Parathyroid adenoma (tissue), 2 donors: Measurements from ENCODE around the gene PLXNB2.

ENCODE experiments used
- H2AFZ ChIP-seq: fragments of 300-600 bp; sonication (generic); one replicate; pipeline ENCODE4 v1.7.0; 2017; ENCODE audit warnings: antibody characterized with exemption, mild to moderate bottlenecking
- H3K27ac ChIP-seq: fragments of 300-600 bp; sonication (generic); one replicate; pipeline ENCODE4 v1.7.0; 2017
- H3K27me3 ChIP-seq: fragments of 300-600 bp; sonication (generic); one replicate; pipeline ENCODE4 v1.7.0; 2017; ENCODE audit warnings: low read length; ENCODE audit not compliant: control insufficient read depth, insufficient read depth
- H3K36me3 ChIP-seq: fragments of 300-600 bp; sonication (generic); one replicate; pipeline ENCODE4 v1.7.0; 2017; ENCODE audit warnings: low read length; ENCODE audit not compliant: control insufficient read depth, insufficient read depth
- H3K4me1 ChIP-seq: fragments of 300-600 bp; sonication (generic); one replicate; pipeline ENCODE4 v1.7.0; 2017; ENCODE audit warnings: control low read depth
- H3K4me2 ChIP-seq: fragments of 300-600 bp; sonication (generic); one replicate; pipeline ENCODE4 v1.7.0; 2017; ENCODE audit warnings: low read length
- H3K4me3 ChIP-seq: fragments of 300-600 bp; sonication (generic); one replicate; pipeline ENCODE4 v1.7.0; 2017; ENCODE audit warnings: low read depth, low read length
- H3K79me2 ChIP-seq: fragments of 300-600 bp; sonication (generic); one replicate; pipeline ENCODE4 v1.7.0; 2017; ENCODE audit warnings: control low read depth
- H3K9ac ChIP-seq: fragments of 300-600 bp; sonication (generic); one replicate; pipeline ENCODE4 v1.7.0; 2017; ENCODE audit warnings: mild to moderate bottlenecking
- H3K9me3 ChIP-seq: fragments of 300-600 bp; sonication (generic); one replicate; pipeline ENCODE4 v1.7.0; 2017; ENCODE audit warnings: low read length; ENCODE audit not compliant: control insufficient read depth
- CTCF ChIP-seq: fragments of 300-600 bp; sonication (generic); IDR thresholded peaks from one replicate; pipeline ENCODE4 v1.7.0; 2017; ENCODE audit warnings: antibody characterized with exemption, mild to moderate bottlenecking
- donor health status: primary hyperparathyroidism.

PLXNB2 gene

GRCh38 chr22:50255607-50256006 is 51.8 kb downstream of the PLXNB2 start:
- H3K27ac ChIP-seq, result no peak overlapping the region
- no peaks in the 10 kb centered on the region for H3K36me3 ChIP-seq
- H3K9ac ChIP-seq, result no peak overlapping the region
- H3K4me3 ChIP-seq, result no peak overlapping the region
- peaks cover 4% of the 10 kb centered on the region for H3K4me1 ChIP-seq
- no peaks in the 10 kb centered on the region for H3K27me3 ChIP-seq
- no peak overlapping the region for H2AFZ ChIP-seq
- TF ChIP-seq CTCF, result no peak
- H3K9me3 ChIP-seq, result no peaks in the 10 kb centered on the region
- no peak overlapping the region for H3K4me2 ChIP-seq
- H3K79me2 ChIP-seq, result no peaks in the 10 kb centered on the region

- Histone ChIP-seq H3K36me3 (no peaks in the 10 kb centered on the region), H3K4me3 (no peak overlapping the region), H3K27me3 (no peaks in the 10 kb centered on the region), H2AFZ (no peak overlapping the region), H3K4me2 (no peak overlapping the region), H3K4me1 (peaks cover 4% of the 10 kb centered on the region), H3K9me3 (no peaks in the 10 kb centered on the region), H3K79me2 (no peaks in the 10 kb centered on the region), H3K27ac (no peak overlapping the region), H3K9ac (no peak overlapping the region)
- no peak for TF ChIP-seq CTCF
These were observed 52.3 kb downstream of the PLXNB2 start for GRCh38 chr22:50255099-50255498.

- peaks cover 4% of the 10 kb centered on the region for H3K4me1 ChIP-seq
- no peaks in the 10 kb centered on the region for H3K36me3 ChIP-seq
- H3K27me3 ChIP-seq, result no peaks in the 10 kb centered on the region
- no peak overlapping the region for H3K4me2 ChIP-seq
- H3K9me3 ChIP-seq, result no peaks in the 10 kb centered on the region
- no peak overlapping the region for H3K4me3 ChIP-seq
- H3K9ac ChIP-seq, result no peak overlapping the region
- H3K27ac ChIP-seq, result no peak overlapping the region
- H3K79me2 ChIP-seq, result no peaks in the 10 kb centered on the region
- no peak overlapping the region for H2AFZ ChIP-seq
- TF ChIP-seq CTCF, result no peak
These were observed 53.5 kb downstream of the PLXNB2 start for GRCh38 chr22:50253941-50254340.

GRCh38 chr22:50253046-50253915 is 54.2 kb downstream of the PLXNB2 start:
- no peaks in the 10 kb centered on the region for H3K27me3 ChIP-seq
- peaks cover 4% of the 10 kb centered on the region for H3K4me1 ChIP-seq
- no peak overlapping the region for H3K4me3 ChIP-seq
- no peaks in the 10 kb centered on the region for H3K36me3 ChIP-seq
- no peak overlapping the region for H3K4me2 ChIP-seq
- no peak overlapping the region for H2AFZ ChIP-seq
- no peaks in the 10 kb centered on the region for H3K9me3 ChIP-seq
- H3K27ac ChIP-seq, result no peak overlapping the region
- H3K9ac ChIP-seq, result no peak overlapping the region
- no peaks in the 10 kb centered on the region for H3K79me2 ChIP-seq
- TF ChIP-seq CTCF, result no peak
